SU-DHL-6 (cell line): ENCODE results near the gene C12orf60.

Experiments
- H2AFZ ChIP-seq: fragments of 200-600 bp; sonication (generic); 2 replicates; pipeline ENCODE4 v1.6.1; 2014; ENCODE audit warnings: low read depth, mild to moderate bottlenecking, moderate library complexity, mixed read lengths, antibody characterized with exemption, low read length; ENCODE audit not compliant: severe bottlenecking
- H3F3A ChIP-seq: fragments of 200-600 bp; shearing (Covaris generic); 2 replicates; pipeline ENCODE4 v1.6.0; 2016; ENCODE audit warnings: antibody characterized with exemption, mild to moderate bottlenecking; ENCODE audit not compliant: insufficient read depth
- H3K27ac ChIP-seq: fragments of 200-600 bp; sonication (generic); 2 replicates; pipeline ENCODE4 v1.5.1; 2016; ENCODE audit warnings: low read depth, mild to moderate bottlenecking, low read length, moderate library complexity, mixed read lengths
- H3K27me3 ChIP-seq: fragments of 200-600 bp; sonication (generic), shearing (Covaris generic); 2 replicates; pipeline ENCODE4 v1.6.0; 2014; ENCODE audit warnings: mild to moderate bottlenecking, low read length
- H3K36me3 ChIP-seq: fragments of 200-600 bp; sonication (generic); 2 replicates; pipeline ENCODE4 v1.6.1; 2014; ENCODE audit warnings: mild to moderate bottlenecking, low read length, mixed read lengths
- H3K4me2 ChIP-seq: fragments of 300-600, 200-600 bp; shearing (Covaris generic), sonication (generic); 2 replicates; pipeline ENCODE4 v1.6.0; 2014; ENCODE audit warnings: low read length, low read depth, mild to moderate bottlenecking; ENCODE audit not compliant: poor library complexity, severe bottlenecking
- H3K4me3 ChIP-seq: fragments of 200-600 bp; sonication (generic); 2 replicates; pipeline ENCODE4 v1.5.1; 2014; ENCODE audit warnings: antibody characterized with exemption, low read length, mild to moderate bottlenecking, mixed read lengths; ENCODE audit not compliant: insufficient read depth, poor library complexity, severe bottlenecking
- H3K79me2 ChIP-seq: fragments of 200-600 bp; sonication (generic); 2 replicates; pipeline ENCODE4 v1.6.1; 2014; ENCODE audit warnings: mild to moderate bottlenecking, low read length, moderate library complexity; ENCODE audit not compliant: insufficient read depth
- H3K9ac ChIP-seq: fragments of 200-600 bp; sonication (generic); 2 replicates; pipeline ENCODE4 v1.7.0; 2014; ENCODE audit warnings: mild to moderate bottlenecking, low read length
- H3K9me2 ChIP-seq: fragments of 200-600 bp; sonication (generic); replicated peaks from 2 replicates; pipeline ENCODE4 v1.6.1; 2014; ENCODE audit warnings: low read length; ENCODE audit not compliant: insufficient read depth
- H3K9me3 ChIP-seq: fragments of 200-600 bp; sonication (generic); 2 replicates; pipeline ENCODE4 v1.6.1; 2014; ENCODE audit warnings: low read length, mixed read lengths; ENCODE audit not compliant: insufficient read depth
- H4K20me1 ChIP-seq: fragments of 200-600 bp; sonication (generic); 2 replicates; pipeline ENCODE4 v1.6.1; 2014; ENCODE audit warnings: low read depth, mild to moderate bottlenecking, antibody characterized with exemption, low read length, moderate library complexity, mixed read lengths
- CTCF ChIP-seq: fragments of 200-600 bp; sonication (generic); IDR thresholded peaks from one replicate; pipeline ENCODE4 v1.5.1; 2017; ENCODE audit warnings: antibody characterized with exemption, mild to moderate bottlenecking, low read length, moderate library complexity; ENCODE audit not compliant: insufficient read depth, poor library complexity, severe bottlenecking
- EZH2phosphoT487 ChIP-seq: fragments of 200-600 bp; sonication (generic), shearing (Covaris generic); conservative IDR thresholded peaks from 2 replicates; pipeline ENCODE4 v1.6.1; 2018; ENCODE audit warnings: mild to moderate bottlenecking, antibody characterized with exemption, low read length, moderate library complexity, mixed read lengths

Gene C12orf60

GRCh38 chr12:14773685-14774073 is 29.8 kb upstream of the C12orf60 start:
- no peaks in the 10 kb centered on the region for H3K36me3 ChIP-seq
- TF ChIP-seq EZH2phosphoT487 (no peak), CTCF (no peak)
- no peaks in the 10 kb centered on the region for H3K9me2 ChIP-seq
- H3K4me2 ChIP-seq = peak overlapping the region; percentile 60
- H3K9me3 ChIP-seq = no peaks in the 10 kb centered on the region
- peak overlapping the region; percentile 55 for H3K9ac ChIP-seq
- H4K20me1 ChIP-seq = no peaks in the 10 kb centered on the region
- peak overlapping the region; percentile 54 for H3K4me3 ChIP-seq
- H3F3A ChIP-seq = peaks cover 43% of the 10 kb centered on the region
- H2AFZ ChIP-seq = peak overlapping the region; percentile 75
- peaks cover 10% of the 10 kb centered on the region for H3K79me2 ChIP-seq
- peak overlapping the region; percentile 61 for H3K27ac ChIP-seq
- no peaks in the 10 kb centered on the region for H3K27me3 ChIP-seq

- Histone ChIP-seq H3K9me2 (no peaks in the 10 kb centered on the region), H3F3A (peaks cover 39% of the 10 kb centered on the region), H3K36me3 (no peaks in the 10 kb centered on the region), H3K9ac (peak overlapping the region; percentile 55), H3K4me3 (peak overlapping the region; percentile 54), H3K4me2 (peak overlapping the region; percentile 60), H2AFZ (peak overlapping the region; percentile 75), H4K20me1 (no peaks in the 10 kb centered on the region), H3K27me3 (no peaks in the 10 kb centered on the region), H3K9me3 (no peaks in the 10 kb centered on the region), H3K27ac (peak overlapping the region; percentile 61), H3K79me2 (peaks cover 4% of the 10 kb centered on the region)
- TF ChIP-seq EZH2phosphoT487 (no peak), CTCF (no peak)
Measured at GRCh38 chr12:14774074-14774905, 29.2 kb upstream of the C12orf60 start.

GRCh38 chr12:14774906-14775635 is 28.4 kb upstream of the C12orf60 start:
- TF ChIP-seq CTCF (no peak), EZH2phosphoT487 (no peak)
- H3K79me2 ChIP-seq = no peaks in the 10 kb centered on the region
- H3K27me3 ChIP-seq = no peaks in the 10 kb centered on the region
- H3K36me3 ChIP-seq = no peaks in the 10 kb centered on the region
- H3F3A ChIP-seq = peaks cover 37% of the 10 kb centered on the region
- peak overlapping the region; percentile 60 for H3K4me2 ChIP-seq
- H3K9me3 ChIP-seq = no peaks in the 10 kb centered on the region
- peak overlapping the region; percentile 75 for H2AFZ ChIP-seq
- no peaks in the 10 kb centered on the region for H4K20me1 ChIP-seq
- H3K4me3 ChIP-seq = peak overlapping the region; percentile 54
- H3K9me2 ChIP-seq = no peaks in the 10 kb centered on the region
- H3K27ac ChIP-seq = no peak overlapping the region
- H3K9ac ChIP-seq = peak overlapping the region; percentile 55
